Naive B cell (primary cell): ENCODE results near the gene DCLRE1B. TPM values are rescaled to one million over a fixed set of nuclear protein-coding genes. Genes with fewer than 3 reads are reported as not detected.

Experiments used
- ATAC-seq, 2 donors: fragments of 150-1000 bp; cut with Tn5 transposase; 2 replicates each; pipeline ENCODE4 v1.10.0; 2021; ENCODE audit warnings: low read depth in 2 of 2, mild to moderate bottlenecking in 2 of 2, moderate library complexity in 2 of 2
- DNase-seq: peaks from one replicate; pipeline ENCODE4 v3.0.0; 2022
- H3K27ac Mint-ChIP-seq, 6 donors: one replicate each; pipeline ENCODE4 v1.8.0; 2020 to 2022; ENCODE audit warnings: mild to moderate bottlenecking in 6 of 6, mixed read lengths in 6 of 6, moderate library complexity in 5 of 6, inconsistent platforms in 2 of 6
- H3K27me3 Mint-ChIP-seq, 3 donors: one replicate each; pipeline ENCODE4 v1.8.0; 2021 to 2022; ENCODE audit warnings: mixed read lengths in 3 of 3, mild to moderate bottlenecking in 1 of 3
- H3K36me3 Mint-ChIP-seq, 2 donors: one replicate each; pipeline ENCODE4 v1.8.0; 2020 to 2022; ENCODE audit warnings: mixed read lengths in 2 of 2, inconsistent platforms in 1 of 2, mild to moderate bottlenecking in 1 of 2
- H3K4me1 Mint-ChIP-seq, 3 donors: one replicate each; pipeline ENCODE4 v1.8.0; 2020 to 2022; ENCODE audit warnings: mixed read lengths in 3 of 3, inconsistent platforms in 1 of 3, mild to moderate bottlenecking in 1 of 3, moderate library complexity in 1 of 3
- H3K4me3 Mint-ChIP-seq, 8 donors: one replicate each; pipeline ENCODE4 v1.8.0; 2020 to 2022; ENCODE audit warnings: mild to moderate bottlenecking in 8 of 8, mixed read lengths in 8 of 8, moderate library complexity in 8 of 8, inconsistent platforms in 2 of 8
- H3K9me3 Mint-ChIP-seq, 7 donors: one replicate each; pipeline ENCODE4 v1.8.0; 2020 to 2022; ENCODE audit warnings: mixed read lengths in 7 of 7, mild to moderate bottlenecking in 5 of 7, inconsistent platforms in 2 of 7, moderate library complexity in 1 of 7
- polyA plus RNA-seq, 6 donors: library from polyadenylated mRNA; unstranded; fragments of 300-500 nt; fragmentation: Illumina TruSeq; gene quantifications; one replicate each; pipeline ENCODE4 v1.2.3, GENCODE V29; 2021; ENCODE audit warnings: low read depth in 6 of 6

DCLRE1B gene
- polyA plus RNA-seq: 1 to 10 TPM; 2.7 to 7.5 (median 5.0) TPM

DNA sequence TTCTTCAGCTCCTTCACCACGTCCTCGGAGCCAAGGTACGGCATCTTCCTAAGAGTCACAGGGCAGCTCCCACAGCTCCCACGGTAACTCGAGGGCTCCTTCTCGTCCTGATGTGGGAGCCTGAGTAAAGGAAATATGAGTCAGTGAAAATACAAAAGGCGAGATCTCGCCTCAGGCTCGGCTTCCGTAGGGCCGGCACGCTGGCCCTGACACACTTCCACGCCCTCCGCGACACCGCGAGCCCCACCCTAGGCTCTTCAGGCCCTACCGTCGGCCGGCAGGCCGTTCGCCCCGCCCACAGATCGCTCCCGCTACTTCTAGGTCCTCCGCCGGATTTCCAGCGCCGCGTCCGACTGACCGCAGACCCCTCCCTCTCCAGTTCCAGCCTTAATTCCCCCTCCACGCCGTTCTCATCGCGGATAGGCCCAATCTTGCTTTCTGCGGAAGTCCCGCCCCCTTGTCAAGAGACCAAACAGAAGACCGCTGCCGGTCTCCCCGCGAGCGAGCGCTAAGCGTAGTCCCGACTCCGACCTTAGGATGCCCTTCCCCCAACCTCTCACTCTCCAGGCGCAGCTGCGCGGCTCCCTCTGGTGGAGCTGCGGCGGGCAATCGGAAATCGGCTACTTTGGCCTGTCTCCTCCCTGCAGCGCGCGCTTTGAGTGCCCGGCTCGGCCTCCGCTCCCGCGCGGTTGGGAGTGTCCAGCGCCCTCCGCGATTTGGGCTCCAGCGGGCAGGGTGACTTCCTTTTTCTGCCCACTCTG is at the start of gene DCLRE1B, which contains the start of gene AP4B1:
Gene DCLRE1B (plus strand): TSS at position 653 of the 761 bp plus-strand sequence. CDS start 261 bp downstream, outside the sequence.
Gene AP4B1 (minus strand): TSS at position 126 of the 761 bp plus-strand sequence. CDS start 82 bp downstream, at position 44.
- H3K27me3 Mint-ChIP-seq: no peaks in the 10 kb centered on the region
- peak within 1 kb of the TSS; percentile 89 to 99 (median 98) for H3K4me3 Mint-ChIP-seq
- ATAC-seq (peak; percentile 85), DNase-seq (peak; percentile 98)
- peaks cover 11 to 15% of the 10 kb centered on the region in 2 donors for H3K36me3 Mint-ChIP-seq
- peak within 1 kb of the TSS; percentile 95 to 100 (median 100) for H3K27ac Mint-ChIP-seq
- no peaks in the 10 kb centered on the region for H3K9me3 Mint-ChIP-seq
- peaks cover 26 to 58% (median 48%) of the 10 kb centered on the region in 3 donors for H3K4me1 Mint-ChIP-seq

DNA sequence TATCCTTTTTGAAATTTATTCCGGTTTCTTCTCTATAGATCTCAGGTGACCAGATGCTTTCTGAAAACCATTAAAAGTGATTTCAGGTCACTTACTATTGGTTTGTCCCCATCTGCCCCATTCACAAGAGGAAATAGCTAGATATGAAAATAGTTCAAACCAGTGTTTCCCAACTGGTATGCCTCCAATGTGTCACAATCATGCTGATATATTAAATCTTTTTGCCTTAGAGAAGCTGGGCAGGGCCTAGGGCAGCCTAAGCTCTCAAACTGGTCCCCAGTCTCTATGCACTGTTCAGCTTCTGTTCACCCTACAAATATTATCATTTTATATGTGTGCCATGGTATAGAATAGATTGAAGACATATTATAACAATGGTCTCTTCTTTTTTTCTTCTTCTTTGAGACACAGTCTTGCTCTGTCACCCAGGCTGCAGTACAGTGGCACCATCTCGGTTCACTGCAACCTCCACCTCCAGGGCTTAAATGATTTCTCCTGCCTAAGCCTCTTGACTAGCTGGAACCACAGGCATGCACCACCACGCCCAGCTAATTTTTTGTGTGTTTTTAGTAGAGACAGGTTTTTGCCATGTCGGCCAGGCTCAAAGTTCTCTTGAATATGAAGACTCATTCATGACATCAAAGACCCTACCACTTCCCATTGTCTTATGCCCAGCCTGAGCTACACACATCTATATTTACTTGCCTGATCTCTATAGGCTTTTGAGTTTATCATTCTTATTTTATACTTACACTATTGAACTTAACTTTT is 49.3 kb upstream of the DCLRE1B start:
- H3K9me3 Mint-ChIP-seq: no peaks in the 10 kb centered on the region
- peaks cover 33 to 45% (median 36%) of the 10 kb centered on the region in 3 donors for H3K4me1 Mint-ChIP-seq
- H3K4me3 Mint-ChIP-seq: no peak overlapping the region
- H3K27ac Mint-ChIP-seq: peak overlapping the region in 4 of 6 donors; percentile 59 to 81 (median 69)
- no peak for DNase-seq
- no peaks in the 10 kb centered on the region for H3K27me3 Mint-ChIP-seq
- H3K36me3 Mint-ChIP-seq: peaks cover 4 to 12% of the 10 kb centered on the region in 2 donors
- ATAC-seq: no peak

DNA sequence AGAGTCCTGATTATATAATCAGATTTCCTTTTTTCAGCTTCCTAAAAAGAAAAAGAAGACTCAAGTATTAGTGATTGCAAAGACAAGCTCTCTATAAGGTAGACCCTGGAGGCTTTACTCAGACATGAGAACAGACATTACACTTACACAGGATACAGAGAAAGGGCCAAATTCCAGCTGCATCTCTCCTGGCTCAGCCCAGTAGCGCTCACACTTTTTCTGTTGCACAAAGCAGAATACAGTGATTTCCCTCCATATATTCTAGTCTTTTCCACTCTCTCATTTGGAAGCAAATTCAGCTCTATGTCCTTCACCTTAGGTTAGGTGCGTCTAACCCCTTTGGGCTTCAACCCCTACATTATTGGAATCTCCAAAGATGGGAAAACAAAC is 48.7 kb upstream of the DCLRE1B start:
- no peak overlapping the region for H3K4me3 Mint-ChIP-seq
- H3K27ac Mint-ChIP-seq: peak overlapping the region in 4 of 6 donors; percentile 33 to 77 (median 62)
- peaks cover 0 to 9% of the 10 kb centered on the region in 2 donors for H3K36me3 Mint-ChIP-seq
- H3K4me1 Mint-ChIP-seq: peaks cover 34 to 47% (median 41%) of the 10 kb centered on the region in 3 donors
- ATAC-seq: no peak
- DNase-seq: no peak
- no peaks in the 10 kb centered on the region for H3K9me3 Mint-ChIP-seq
- H3K27me3 Mint-ChIP-seq: no peaks in the 10 kb centered on the region

DNA sequence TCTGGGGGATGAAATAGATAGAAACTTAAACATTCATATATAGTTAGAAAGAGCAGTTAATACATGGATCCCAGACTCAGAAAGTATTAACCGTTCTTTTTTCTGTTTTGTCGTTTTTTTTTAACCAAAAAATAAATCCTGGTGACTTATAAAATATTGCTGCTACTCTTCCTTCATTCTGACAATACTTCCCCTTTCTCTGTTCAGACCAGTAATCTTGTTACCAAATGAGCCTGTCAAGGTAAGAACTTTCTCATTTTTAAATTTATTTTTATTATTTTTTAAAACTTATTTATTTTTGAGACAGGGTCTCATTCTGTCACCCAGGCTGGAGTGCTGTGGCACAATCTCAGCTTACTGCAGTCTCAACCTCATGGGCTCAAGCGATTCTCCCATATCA is 47.4 kb upstream of the DCLRE1B start:
- Mint-ChIP-seq H3K4me1 (peaks cover 46 to 60% (median 55%) of the 10 kb centered on the region in 3 donors), H3K27me3 (no peaks in the 10 kb centered on the region), H3K9me3 (no peaks in the 10 kb centered on the region), H3K27ac (peak overlapping the region; percentile 66 to 95 (median 92)), H3K4me3 (peak overlapping the region in 7 of 8 donors; percentile 62 to 91 (median 84)), H3K36me3 (peaks cover 0 to 9% of the 10 kb centered on the region in 2 donors)
- ATAC-seq: peak in 1 of 2 donors; percentile 13
- DNase-seq: peak; percentile 25

DNA sequence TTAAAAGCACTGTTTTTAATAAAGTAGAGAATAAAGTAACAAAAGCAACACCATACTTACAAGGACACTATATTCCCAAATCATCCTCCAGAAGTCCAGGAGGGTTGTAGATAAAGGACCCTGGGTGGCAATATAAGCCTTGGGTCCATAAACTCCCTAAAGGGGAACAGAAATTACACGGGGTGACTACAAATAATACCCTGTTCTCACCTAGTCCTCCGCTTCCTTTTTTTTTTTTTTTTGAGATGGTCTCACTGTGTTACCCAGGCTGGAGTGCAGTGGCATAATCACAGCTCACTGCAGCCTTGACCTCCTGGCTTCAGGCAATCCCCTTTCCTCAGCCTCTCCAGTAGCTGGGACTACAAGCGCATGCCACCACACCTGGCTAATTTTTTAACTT is 46.7 kb upstream of the DCLRE1B start:
- no peaks in the 10 kb centered on the region for H3K27me3 Mint-ChIP-seq
- peak overlapping the region; percentile 66 to 97 (median 88) for H3K27ac Mint-ChIP-seq
- ATAC-seq (peak; percentile 78 to 82), DNase-seq (peak; percentile 63)
- H3K9me3 Mint-ChIP-seq: no peaks in the 10 kb centered on the region
- H3K4me1 Mint-ChIP-seq: peaks cover 47 to 67% (median 58%) of the 10 kb centered on the region in 3 donors
- peaks cover 0 to 9% of the 10 kb centered on the region in 2 donors for H3K36me3 Mint-ChIP-seq
- H3K4me3 Mint-ChIP-seq: peak overlapping the region; percentile 30 to 91 (median 80)

DNA sequence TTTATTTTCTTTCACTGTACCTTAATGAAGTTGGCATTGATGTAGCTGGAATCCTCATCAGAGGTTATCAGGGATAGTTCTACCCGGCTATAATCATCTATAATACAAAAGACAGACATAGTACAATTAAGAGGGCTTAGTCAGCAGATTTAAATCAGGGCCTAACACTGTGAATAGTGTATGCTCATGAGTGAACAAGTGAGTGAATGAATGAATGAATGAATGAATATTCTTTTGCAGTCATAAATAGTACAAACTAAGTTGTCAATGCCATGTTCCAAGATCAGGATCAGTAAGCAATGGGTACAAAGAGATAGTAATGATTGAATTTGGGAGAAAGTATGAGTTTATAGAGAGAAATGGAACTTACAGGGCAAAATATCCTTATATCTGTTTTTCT is 46.1 kb upstream of the DCLRE1B start:
- H3K27me3 Mint-ChIP-seq: no peaks in the 10 kb centered on the region
- no peaks in the 10 kb centered on the region for H3K9me3 Mint-ChIP-seq
- DNase-seq (no peak), ATAC-seq (no peak)
- H3K36me3 Mint-ChIP-seq: peaks cover 0 to 9% of the 10 kb centered on the region in 2 donors
- H3K27ac Mint-ChIP-seq: peak overlapping the region in 5 of 6 donors; percentile 76 to 97 (median 93)
- H3K4me3 Mint-ChIP-seq: peak overlapping the region; percentile 30 to 91 (median 80)
- H3K4me1 Mint-ChIP-seq: peaks cover 47 to 68% (median 58%) of the 10 kb centered on the region in 3 donors

DNA sequence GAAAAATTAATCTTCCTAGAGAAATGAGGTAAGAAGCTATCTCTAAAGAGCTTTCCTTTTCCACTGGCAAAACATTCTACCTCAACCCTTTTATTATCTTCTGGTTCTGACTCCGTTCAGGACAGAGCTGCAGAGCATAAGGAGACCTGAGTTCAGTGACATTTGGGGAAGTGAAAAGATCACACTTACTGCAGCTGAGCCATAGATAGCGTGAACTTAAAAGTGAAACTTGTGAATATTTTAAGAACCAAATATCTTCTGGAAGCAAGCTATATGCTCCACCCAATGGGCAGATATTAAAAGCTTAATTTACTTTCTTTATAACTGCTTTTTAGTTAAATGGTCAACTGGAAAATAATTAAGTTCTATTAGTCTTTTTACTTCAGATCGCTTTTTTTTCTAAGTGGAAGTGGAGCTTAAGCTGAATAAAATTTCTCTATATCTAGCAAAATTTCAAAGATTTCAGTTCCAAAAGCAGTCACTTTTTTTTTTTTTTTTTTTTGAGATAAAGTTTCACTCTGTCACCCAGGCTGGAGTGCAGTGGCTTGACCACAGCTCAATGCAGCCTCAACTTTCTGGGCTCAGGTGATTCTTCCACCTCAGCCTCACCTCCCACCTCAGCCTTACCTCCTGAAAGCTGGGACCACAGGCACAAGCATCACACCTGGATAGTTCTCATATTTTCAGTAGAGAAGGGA is 45.5 kb upstream of the DCLRE1B start:
- peak; percentile 84 for ATAC-seq

DNA sequence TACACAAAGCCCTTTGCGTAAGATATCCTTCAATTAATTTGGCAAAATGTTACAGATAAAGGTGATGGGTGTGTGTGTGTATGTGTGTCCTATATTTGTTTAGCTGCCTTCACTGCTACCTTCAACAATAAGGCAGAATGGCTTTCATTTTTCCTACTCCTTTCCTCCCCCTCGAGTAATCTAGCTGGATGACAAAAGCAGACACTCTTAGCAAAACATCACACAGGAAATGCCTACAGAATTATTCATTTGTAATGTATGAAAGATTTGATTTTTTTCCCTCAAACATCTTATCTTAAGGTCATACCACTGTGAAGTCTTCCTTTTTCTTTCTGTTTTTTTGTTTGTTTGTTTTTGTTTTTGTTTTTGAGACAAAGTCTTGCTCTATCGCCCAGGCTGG is 44.2 kb upstream of the DCLRE1B start:
- H3K36me3 Mint-ChIP-seq: no peaks in the 10 kb centered on the region

More for the DNA sequence above, 45.5 kb upstream of the DCLRE1B start:
- peak overlapping the region; percentile 81 to 97 (median 93) for H3K27ac Mint-ChIP-seq
- H3K4me3 Mint-ChIP-seq: peak overlapping the region; percentile 62 to 91 (median 84)
- no peaks in the 10 kb centered on the region for H3K27me3 Mint-ChIP-seq
- H3K4me1 Mint-ChIP-seq: peaks cover 47 to 72% (median 58%) of the 10 kb centered on the region in 3 donors
- peaks cover 0 to 3% of the 10 kb centered on the region in 2 donors for H3K36me3 Mint-ChIP-seq
- H3K9me3 Mint-ChIP-seq: no peaks in the 10 kb centered on the region
- peak; percentile 67 for DNase-seq

DNA sequence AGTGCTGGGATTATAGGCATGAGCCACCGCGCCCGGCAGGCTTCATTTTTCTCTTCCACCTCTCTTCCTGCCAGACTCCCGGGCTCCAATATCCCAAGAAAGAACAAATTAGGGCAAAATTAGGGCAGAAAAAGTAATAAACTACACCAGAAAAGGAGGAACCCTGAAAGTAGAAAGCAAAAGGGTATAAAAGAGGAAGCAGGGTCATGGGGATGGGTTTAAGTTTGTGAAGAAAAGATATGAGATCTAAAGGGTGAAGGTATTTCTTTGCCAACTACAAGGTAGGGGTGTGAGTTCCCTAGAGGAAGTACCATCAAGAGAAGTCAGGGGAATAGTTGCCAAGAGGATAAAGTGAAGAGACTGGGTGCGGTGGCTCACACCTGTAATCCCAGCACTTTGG is 43.5 kb upstream of the DCLRE1B start:
- peak overlapping the region; percentile 36 to 74 (median 53) for H3K4me3 Mint-ChIP-seq
- peak in 1 of 2 donors; percentile 20 for ATAC-seq
- H3K4me1 Mint-ChIP-seq: peaks cover 47 to 71% (median 58%) of the 10 kb centered on the region in 3 donors
- no peaks in the 10 kb centered on the region for H3K9me3 Mint-ChIP-seq
- DNase-seq: peak; percentile 29
- no peaks in the 10 kb centered on the region for H3K27me3 Mint-ChIP-seq
- H3K36me3 Mint-ChIP-seq: no peaks in the 10 kb centered on the region
- H3K27ac Mint-ChIP-seq: peak overlapping the region; percentile 81 to 97 (median 93)

More for the DNA sequence above, 44.2 kb upstream of the DCLRE1B start:
- Mint-ChIP-seq H3K27ac (peak overlapping the region; percentile 41 to 97 (median 90)), H3K9me3 (no peaks in the 10 kb centered on the region), H3K4me3 (peak overlapping the region in 5 of 8 donors; percentile 38 to 89 (median 62)), H3K4me1 (peaks cover 47 to 76% (median 58%) of the 10 kb centered on the region in 3 donors), H3K27me3 (no peaks in the 10 kb centered on the region)
- no peak for DNase-seq
- no peak for ATAC-seq

DNA sequence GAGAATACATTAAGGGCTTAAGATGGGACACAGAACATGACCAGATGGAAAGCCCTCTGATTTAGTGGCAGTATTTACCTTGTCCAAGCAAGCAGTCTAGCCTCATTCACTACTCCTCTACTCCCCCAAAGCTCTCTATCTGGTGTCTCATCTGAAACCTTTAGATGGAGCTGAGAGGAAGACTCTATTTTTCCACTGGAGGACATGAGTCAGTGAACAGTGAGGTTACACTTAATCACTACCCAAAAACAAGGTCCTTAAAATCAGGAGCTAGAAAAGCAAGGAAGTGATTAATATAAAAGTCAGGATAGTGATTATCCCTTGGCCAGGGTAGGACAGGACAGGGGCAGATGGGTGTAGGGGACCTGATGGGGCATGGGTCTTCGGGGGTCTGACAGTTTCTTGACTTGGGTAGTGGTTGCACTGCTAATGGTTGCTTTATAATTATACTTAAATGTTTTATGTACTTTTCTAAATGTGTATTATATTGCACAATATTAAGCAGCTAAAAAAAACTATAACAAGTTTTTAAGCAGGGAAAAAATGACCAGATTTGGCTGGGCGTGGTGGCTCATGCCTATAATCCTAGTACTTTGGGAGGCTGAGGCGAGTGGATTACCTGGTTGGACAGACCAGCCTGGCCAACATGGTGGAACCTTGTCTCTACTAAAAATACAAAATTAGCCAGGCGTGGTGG is 36.6 kb upstream of the DCLRE1B start:
- peaks cover 27 to 64% (median 39%) of the 10 kb centered on the region in 3 donors for H3K4me1 Mint-ChIP-seq
- H3K27ac Mint-ChIP-seq: peak overlapping the region in 5 of 6 donors; percentile 56 to 92 (median 81)
- H3K9me3 Mint-ChIP-seq: no peaks in the 10 kb centered on the region
- DNase-seq (no peak), ATAC-seq (no peak)
- H3K36me3 Mint-ChIP-seq: peaks cover 0 to 9% of the 10 kb centered on the region in 2 donors
- peak overlapping the region in 7 of 8 donors; percentile 5 to 80 (median 61) for H3K4me3 Mint-ChIP-seq
- no peaks in the 10 kb centered on the region for H3K27me3 Mint-ChIP-seq

DNA sequence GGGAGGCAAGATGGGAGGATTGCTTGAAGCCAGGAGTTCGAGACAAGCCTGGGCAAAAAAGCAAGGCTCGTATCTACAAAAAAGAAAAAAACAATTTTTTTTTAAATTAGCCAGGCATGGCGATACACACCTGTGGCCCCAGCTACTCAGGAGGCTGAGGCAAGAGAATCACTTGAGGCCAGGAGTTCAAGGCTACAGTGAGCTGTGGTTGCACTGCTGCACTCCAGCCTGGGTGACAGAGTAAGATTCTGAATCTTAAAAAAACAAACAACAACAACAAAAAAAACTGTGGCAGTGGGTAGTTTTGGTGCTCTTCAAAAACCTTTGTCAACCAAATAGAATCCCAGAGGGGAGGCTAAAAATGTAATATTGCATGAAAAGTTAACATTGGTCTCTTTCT is 34.3 kb upstream of the DCLRE1B start:
- DNase-seq (no peak), ATAC-seq (no peak)
- peaks cover 0 to 9% of the 10 kb centered on the region in 2 donors for H3K36me3 Mint-ChIP-seq

DNA sequence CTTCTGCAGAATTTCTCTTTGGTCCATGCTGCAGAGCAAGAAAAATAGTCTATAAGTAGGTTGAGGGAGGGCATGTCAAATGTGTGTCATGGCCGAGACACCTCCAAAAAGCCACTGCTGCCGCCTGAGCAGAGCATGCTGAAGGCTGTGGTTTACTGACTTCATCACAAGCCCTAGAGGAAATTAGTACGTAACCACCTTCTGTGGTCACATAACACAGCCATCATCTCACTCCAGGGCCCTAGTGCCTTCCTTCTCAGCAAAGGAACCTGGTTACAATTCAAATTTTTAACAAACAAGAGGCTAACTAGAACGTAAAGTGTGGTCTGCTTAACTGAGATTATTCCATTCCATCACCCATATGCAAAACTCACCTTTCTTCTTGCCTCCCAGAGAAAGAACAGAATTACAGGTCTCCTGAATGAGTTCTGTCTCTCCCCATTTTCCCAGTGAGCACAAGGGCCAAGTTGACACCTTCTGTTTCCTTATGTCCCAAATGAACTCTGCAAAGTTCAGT is 33.5 kb upstream of the DCLRE1B start, which contains the start of gene PTPN22:
Gene PTPN22 (minus strand): TSS at position 116 of the 517 bp plus-strand sequence.
- H3K4me1 Mint-ChIP-seq: peaks cover 32 to 62% (median 48%) of the 10 kb centered on the region in 3 donors
- no peaks in the 10 kb centered on the region for H3K9me3 Mint-ChIP-seq
- no peaks in the 10 kb centered on the region for H3K27me3 Mint-ChIP-seq
- H3K36me3 Mint-ChIP-seq: peaks cover 0 to 9% of the 10 kb centered on the region in 2 donors
- peak within 1 kb of the TSS; percentile 79 to 95 (median 91) for H3K4me3 Mint-ChIP-seq
- H3K27ac Mint-ChIP-seq: peak within 1 kb of the TSS; percentile 91 to 97 (median 95)
- ATAC-seq (peak; percentile 99), DNase-seq (peak; percentile 83)

More for the DNA sequence above, 34.3 kb upstream of the DCLRE1B start:
- H3K9me3 Mint-ChIP-seq: no peaks in the 10 kb centered on the region
- H3K27ac Mint-ChIP-seq: peak overlapping the region; percentile 84 to 96 (median 92)
- peaks cover 32 to 65% (median 48%) of the 10 kb centered on the region in 3 donors for H3K4me1 Mint-ChIP-seq
- no peaks in the 10 kb centered on the region for H3K27me3 Mint-ChIP-seq
- H3K4me3 Mint-ChIP-seq: peak overlapping the region; percentile 72 to 95 (median 91)
